HepG2 (cell line): ENCODE results near the gene ZNF526. TPM values are rescaled to one million over a fixed set of nuclear protein-coding genes. Genes with fewer than 3 reads are reported as not detected.

ENCODE experiments used
- AGO1 ChIP-seq: fragments of 200-400 bp; formaldehyde crosslinking; IDR thresholded peaks from 2 replicates; pipeline ENCODE4 v1.6.1; 2017; ENCODE audit warnings: mild to moderate bottlenecking, low read depth, low read length, moderate library complexity; ENCODE audit not compliant: poor library complexity, severe bottlenecking
- ATRX ChIP-seq: sonication (generic); formaldehyde crosslinking; IDR thresholded peaks from 2 replicates; pipeline ENCODE4 v1.4.0; 2020; ENCODE audit warnings: missing genetic modification reagents, borderline replicate concordance
- CHD2 ChIP-seq: IDR thresholded peaks from 2 replicates; pipeline ENCODE4 v1.6.1; 2011; ENCODE audit warnings: low read depth, low read length, improper control_type of control experiment
- DNMT1 ChIP-seq: sonication (generic); formaldehyde crosslinking; IDR thresholded peaks from 2 replicates; pipeline ENCODE4 v1.5.1; 2020; ENCODE audit warnings: mild to moderate bottlenecking, missing genetic modification reagents
- GZF1 ChIP-seq: sonication (generic); formaldehyde crosslinking; IDR thresholded peaks from 2 replicates; pipeline ENCODE4 v1.5.1; 2020; ENCODE audit warnings: mild to moderate bottlenecking, missing genetic modification reagents
- NKX3-1 ChIP-seq: sonication (generic); formaldehyde crosslinking; IDR thresholded peaks from 2 replicates; pipeline ENCODE4 v1.5.0; 2020; ENCODE audit warnings: missing genetic modification reagents
- PHF5A ChIP-seq: IDR thresholded peaks from one replicate; pipeline ENCODE4 v1.6.1; 2018; ENCODE audit warnings: low read depth, missing genetic modification reagents; ENCODE audit not compliant: unreplicated experiment
- ZNF225 ChIP-seq: sonication (generic); formaldehyde crosslinking; IDR thresholded peaks from 2 replicates; pipeline ENCODE4 v1.4.0; 2020; ENCODE audit warnings: mild to moderate bottlenecking, missing genetic modification reagents
- ZNF24 ChIP-seq: fragments of 450-650 bp; IDR thresholded peaks from 2 replicates; pipeline ENCODE4 v1.6.1; 2017; ENCODE audit warnings: antibody characterized with exemption, mild to moderate bottlenecking
- ZNF33A ChIP-seq: sonication (generic); formaldehyde crosslinking; IDR thresholded peaks from 2 replicates; pipeline ENCODE4 v1.5.1; 2020; ENCODE audit warnings: missing genetic modification reagents, mild to moderate bottlenecking, moderate library complexity, borderline replicate concordance
- ZNF451 ChIP-seq: sonication (generic); formaldehyde crosslinking; IDR thresholded peaks from 2 replicates; pipeline ENCODE4 v1.5.0; 2020; ENCODE audit warnings: mild to moderate bottlenecking, missing genetic modification reagents
- ZSCAN22 ChIP-seq: sonication (generic); formaldehyde crosslinking; IDR thresholded peaks from 2 replicates; pipeline ENCODE4 v1.4.0; 2020; ENCODE audit warnings: mild to moderate bottlenecking, missing genetic modification reagents
- ZSCAN30 ChIP-seq: sonication (generic); formaldehyde crosslinking; IDR thresholded peaks from 2 replicates; pipeline ENCODE4 v1.5.0; 2020; ENCODE audit warnings: mild to moderate bottlenecking, missing genetic modification reagents
- polyA plus RNA-seq, 8 experiments: library from polyadenylated mRNA; depleted of rRNA in 3 of 8; stranded (reverse) in 7 of 8; unstranded in 1 of 8; fragments of >200 nt; fragmentation: Illumina TruSeq in 4 of 8; extraction: Trizol in 4 of 8; gene quantifications; 2 replicates each; pipeline versions ENCODE4 v1.2.1 to v1.2.3, GENCODE V29; 2011 to 2016; ENCODE audit warnings: low read depth in 4 of 8, missing spikeins in 1 of 8, mixed read lengths in 1 of 8; ENCODE audit not compliant: insufficient read depth in 1 of 8
- total RNA-seq, 5 experiments: library from RNA; depleted of rRNA; stranded (reverse); fragments of >200 nt; fragmentation: Illumina TruSeq; extraction: Trizol; gene quantifications; 2 replicates each; pipeline ENCODE4 v1.2.3, GENCODE V29; 2016; ENCODE audit warnings: low read depth in 1 of 5
- TF ChIP-seq, protein P1 (sequence below): sonication (generic); formaldehyde crosslinking; IDR thresholded peaks from 2 replicates; pipeline ENCODE4 v1.8.1; 2022; ENCODE audit warnings: mild to moderate bottlenecking, missing genetic modification reagents
- TF ChIP-seq, protein P2 (sequence below): sonication (generic); formaldehyde crosslinking; IDR thresholded peaks from 2 replicates; pipeline ENCODE4 v1.9.0; 2021; ENCODE audit warnings: mild to moderate bottlenecking, missing genetic modification reagents
- TF ChIP-seq, protein P3 (sequence below): sonication (generic); formaldehyde crosslinking; IDR thresholded peaks from 2 replicates; pipeline ENCODE4 v1.4.0; 2020; ENCODE audit warnings: missing genetic modification reagents, mild to moderate bottlenecking, borderline replicate concordance
- TF ChIP-seq, protein P4 (sequence below): IDR thresholded peaks from 2 replicates; pipeline ENCODE4 v1.6.1; 2018; ENCODE audit warnings: missing genetic modification reagents

Gene ZNF526
- total and polyA plus RNA-seq, 2 of the 13 experiments (the other 11 are each of a cell fraction or from before 2014, with no cell fraction given): 3.3 to 8.4 TPM

DNA sequence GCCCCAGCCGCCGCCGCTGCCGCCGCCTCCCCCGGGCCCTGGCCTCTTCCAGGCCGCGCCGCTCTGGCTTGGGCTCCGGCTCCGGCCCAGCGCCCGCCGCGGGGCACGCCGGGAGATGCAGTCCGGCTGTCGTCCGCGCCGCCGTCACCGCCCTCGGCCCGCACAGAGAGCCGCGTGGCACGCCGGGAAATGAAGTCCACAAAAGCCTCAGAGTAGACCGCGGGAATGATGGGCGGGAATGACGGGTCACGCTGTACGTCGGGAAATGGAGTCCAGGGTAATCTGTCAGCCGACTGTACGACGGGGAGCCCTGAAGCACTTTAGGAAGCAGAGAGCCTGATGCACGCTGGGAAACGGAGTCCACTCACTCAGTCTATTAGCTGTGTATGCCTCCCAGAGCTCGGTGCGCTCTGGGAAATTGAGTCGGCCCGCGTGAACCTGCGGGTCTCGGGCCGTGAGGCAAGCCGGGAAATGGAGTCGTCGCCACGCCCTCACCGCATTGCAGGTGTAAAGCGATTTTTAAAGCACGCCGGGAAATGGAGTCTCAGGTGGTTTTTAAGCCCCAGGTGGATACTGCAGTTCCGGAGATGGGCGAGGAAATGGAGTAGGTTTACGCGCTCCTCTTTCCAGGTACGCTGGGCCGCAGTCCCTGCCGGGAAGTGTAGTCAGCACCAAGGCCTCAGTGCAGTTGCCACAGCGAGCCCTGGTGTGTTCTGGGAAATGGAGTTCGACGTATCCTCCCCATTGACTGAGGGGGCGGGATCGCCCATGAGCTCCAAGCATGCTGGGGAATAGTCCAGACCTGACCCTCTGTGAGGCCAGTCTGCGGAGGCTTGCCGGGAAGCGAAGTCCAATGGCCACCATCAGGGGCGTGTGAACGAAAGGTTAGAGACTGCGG is 22.6 kb downstream of the ZNF526 start, which contains the start of gene GSK3A (continued):
- TF ChIP-seq ZNF33A (CRISPR knock-in tag) (no peak), CHD2 (peak; percentile 83), PHF5A (CRISPR knock-in tag) (no peak), AGO1 (peak; percentile 78), ZSCAN22 (CRISPR knock-in tag) (no peak), ZNF225 (CRISPR knock-in tag) (no peak), ZSCAN30 (CRISPR knock-in tag) (no peak), DNMT1 (CRISPR knock-in tag) (no peak), ATRX (CRISPR knock-in tag) (no peak), ZNF451 (0 out of 2 replicates have a peak, but pooled peaks have one; percentile 46), NKX3-1 (CRISPR knock-in tag) (peak; percentile 54; the same call in 1 of the 2 replicates), ZNF24 (no peak), GZF1 (CRISPR knock-in tag) (no peak)
- TF ChIP-seq, protein P1, sequence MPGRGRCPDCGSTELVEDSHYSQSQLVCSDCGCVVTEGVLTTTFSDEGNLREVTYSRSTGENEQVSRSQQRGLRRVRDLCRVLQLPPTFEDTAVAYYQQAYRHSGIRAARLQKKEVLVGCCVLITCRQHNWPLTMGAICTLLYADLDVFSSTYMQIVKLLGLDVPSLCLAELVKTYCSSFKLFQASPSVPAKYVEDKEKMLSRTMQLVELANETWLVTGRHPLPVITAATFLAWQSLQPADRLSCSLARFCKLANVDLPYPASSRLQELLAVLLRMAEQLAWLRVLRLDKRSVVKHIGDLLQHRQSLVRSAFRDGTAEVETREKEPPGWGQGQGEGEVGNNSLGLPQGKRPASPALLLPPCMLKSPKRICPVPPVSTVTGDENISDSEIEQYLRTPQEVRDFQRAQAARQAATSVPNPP (CRISPR knock-in tag): no peak
- TF ChIP-seq, protein P2, sequence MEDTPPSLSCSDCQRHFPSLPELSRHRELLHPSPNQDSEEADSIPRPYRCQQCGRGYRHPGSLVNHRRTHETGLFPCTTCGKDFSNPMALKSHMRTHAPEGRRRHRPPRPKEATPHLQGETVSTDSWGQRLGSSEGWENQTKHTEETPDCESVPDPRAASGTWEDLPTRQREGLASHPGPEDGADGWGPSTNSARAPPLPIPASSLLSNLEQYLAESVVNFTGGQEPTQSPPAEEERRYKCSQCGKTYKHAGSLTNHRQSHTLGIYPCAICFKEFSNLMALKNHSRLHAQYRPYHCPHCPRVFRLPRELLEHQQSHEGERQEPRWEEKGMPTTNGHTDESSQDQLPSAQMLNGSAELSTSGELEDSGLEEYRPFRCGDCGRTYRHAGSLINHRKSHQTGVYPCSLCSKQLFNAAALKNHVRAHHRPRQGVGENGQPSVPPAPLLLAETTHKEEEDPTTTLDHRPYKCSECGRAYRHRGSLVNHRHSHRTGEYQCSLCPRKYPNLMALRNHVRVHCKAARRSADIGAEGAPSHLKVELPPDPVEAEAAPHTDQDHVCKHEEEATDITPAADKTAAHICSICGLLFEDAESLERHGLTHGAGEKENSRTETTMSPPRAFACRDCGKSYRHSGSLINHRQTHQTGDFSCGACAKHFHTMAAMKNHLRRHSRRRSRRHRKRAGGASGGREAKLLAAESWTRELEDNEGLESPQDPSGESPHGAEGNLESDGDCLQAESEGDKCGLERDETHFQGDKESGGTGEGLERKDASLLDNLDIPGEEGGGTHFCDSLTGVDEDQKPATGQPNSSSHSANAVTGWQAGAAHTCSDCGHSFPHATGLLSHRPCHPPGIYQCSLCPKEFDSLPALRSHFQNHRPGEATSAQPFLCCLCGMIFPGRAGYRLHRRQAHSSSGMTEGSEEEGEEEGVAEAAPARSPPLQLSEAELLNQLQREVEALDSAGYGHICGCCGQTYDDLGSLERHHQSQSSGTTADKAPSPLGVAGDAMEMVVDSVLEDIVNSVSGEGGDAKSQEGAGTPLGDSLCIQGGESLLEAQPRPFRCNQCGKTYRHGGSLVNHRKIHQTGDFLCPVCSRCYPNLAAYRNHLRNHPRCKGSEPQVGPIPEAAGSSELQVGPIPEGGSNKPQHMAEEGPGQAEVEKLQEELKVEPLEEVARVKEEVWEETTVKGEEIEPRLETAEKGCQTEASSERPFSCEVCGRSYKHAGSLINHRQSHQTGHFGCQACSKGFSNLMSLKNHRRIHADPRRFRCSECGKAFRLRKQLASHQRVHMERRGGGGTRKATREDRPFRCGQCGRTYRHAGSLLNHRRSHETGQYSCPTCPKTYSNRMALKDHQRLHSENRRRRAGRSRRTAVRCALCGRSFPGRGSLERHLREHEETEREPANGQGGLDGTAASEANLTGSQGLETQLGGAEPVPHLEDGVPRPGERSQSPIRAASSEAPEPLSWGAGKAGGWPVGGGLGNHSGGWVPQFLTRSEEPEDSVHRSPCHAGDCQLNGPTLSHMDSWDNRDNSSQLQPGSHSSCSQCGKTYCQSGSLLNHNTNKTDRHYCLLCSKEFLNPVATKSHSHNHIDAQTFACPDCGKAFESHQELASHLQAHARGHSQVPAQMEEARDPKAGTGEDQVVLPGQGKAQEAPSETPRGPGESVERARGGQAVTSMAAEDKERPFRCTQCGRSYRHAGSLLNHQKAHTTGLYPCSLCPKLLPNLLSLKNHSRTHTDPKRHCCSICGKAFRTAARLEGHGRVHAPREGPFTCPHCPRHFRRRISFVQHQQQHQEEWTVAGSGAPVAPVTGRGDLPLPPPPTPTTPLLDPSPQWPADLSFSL (CRISPR knock-in tag): no peak
- TF ChIP-seq, protein P3, sequence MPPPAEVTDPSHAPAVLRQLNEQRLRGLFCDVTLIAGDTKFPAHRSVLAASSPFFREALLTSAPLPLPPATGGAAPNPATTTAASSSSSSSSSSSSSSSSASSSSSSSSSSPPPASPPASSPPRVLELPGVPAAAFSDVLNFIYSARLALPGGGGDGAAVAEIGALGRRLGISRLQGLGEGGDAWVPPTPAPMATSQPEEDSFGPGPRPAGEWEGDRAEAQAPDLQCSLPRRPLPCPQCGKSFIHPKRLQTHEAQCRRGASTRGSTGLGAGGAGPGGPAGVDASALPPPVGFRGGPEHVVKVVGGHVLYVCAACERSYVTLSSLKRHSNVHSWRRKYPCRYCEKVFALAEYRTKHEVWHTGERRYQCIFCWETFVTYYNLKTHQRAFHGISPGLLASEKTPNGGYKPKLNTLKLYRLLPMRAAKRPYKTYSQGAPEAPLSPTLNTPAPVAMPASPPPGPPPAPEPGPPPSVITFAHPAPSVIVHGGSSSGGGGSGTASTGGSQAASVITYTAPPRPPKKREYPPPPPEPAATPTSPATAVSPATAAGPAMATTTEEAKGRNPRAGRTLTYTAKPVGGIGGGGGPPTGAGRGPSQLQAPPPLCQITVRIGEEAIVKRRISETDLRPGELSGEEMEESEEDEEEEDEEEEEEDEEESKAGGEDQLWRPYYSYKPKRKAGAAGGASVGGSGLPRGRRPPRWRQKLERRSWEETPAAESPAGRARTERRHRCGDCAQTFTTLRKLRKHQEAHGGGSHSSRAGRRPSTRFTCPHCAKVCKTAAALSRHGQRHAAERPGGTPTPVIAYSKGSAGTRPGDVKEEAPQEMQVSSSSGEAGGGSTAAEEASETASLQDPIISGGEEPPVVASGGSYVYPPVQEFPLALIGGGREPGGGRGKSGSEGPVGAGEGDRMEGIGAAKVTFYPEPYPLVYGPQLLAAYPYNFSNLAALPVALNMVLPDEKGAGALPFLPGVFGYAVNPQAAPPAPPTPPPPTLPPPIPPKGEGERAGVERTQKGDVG (CRISPR knock-in tag): 0 out of 2 replicates have a peak, but pooled peaks have one; percentile 20
- TF ChIP-seq, protein P4, sequence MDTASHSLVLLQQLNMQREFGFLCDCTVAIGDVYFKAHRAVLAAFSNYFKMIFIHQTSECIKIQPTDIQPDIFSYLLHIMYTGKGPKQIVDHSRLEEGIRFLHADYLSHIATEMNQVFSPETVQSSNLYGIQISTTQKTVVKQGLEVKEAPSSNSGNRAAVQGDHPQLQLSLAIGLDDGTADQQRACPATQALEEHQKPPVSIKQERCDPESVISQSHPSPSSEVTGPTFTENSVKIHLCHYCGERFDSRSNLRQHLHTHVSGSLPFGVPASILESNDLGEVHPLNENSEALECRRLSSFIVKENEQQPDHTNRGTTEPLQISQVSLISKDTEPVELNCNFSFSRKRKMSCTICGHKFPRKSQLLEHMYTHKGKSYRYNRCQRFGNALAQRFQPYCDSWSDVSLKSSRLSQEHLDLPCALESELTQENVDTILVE (CRISPR knock-in tag): no peak; the same call in none of the 2 replicates
